Bronchial epithelial cell (primary cell): ENCODE data around the gene FOXP3. TPM values are rescaled to one million over a fixed set of nuclear protein-coding genes. Genes with fewer than 3 reads are reported as not detected.

Source experiments
- DNase-seq: peaks from one replicate; pipeline ENCODE4 v3.0.0-alpha.2; 2010; ENCODE audit warnings: low read depth
- FAIRE-seq: peaks from 2 replicates; lab custom pipeline; 2011; peaks lifted over from hg19 to GRCh38; lab: Jason Lieb, UNC
- H3K27me3 ChIP-seq: 2 replicates; pipeline ENCODE4 v1.5.1; 2011; ENCODE audit warnings: low read length; ENCODE audit not compliant: control insufficient read depth, insufficient read depth
- H3K36me3 ChIP-seq: 2 replicates; pipeline ENCODE4 v1.5.1; 2011; ENCODE audit warnings: low read length; ENCODE audit not compliant: control insufficient read depth, insufficient read depth
- H3K4me3 ChIP-seq: 2 replicates; pipeline ENCODE4 v1.5.1; 2011; ENCODE audit warnings: mild to moderate bottlenecking, low read depth, low read length, control low read depth
- total RNA-seq: library from RNA; depleted of rRNA; stranded (reverse); fragments of >200 nt; gene quantifications from 2 replicates; pipeline ENCODE4 v1.2.1, GENCODE V29; 2014
- TF ChIP-seq, protein P1 (sequence below): IDR thresholded peaks from 2 replicates; pipeline ENCODE4 v1.5.1; 2011; ENCODE audit warnings: mild to moderate bottlenecking, moderate library complexity, low read length, control low read depth, inconsistent platforms; ENCODE audit not compliant: insufficient read depth, severe bottlenecking

The FOXP3 gene
- total RNA-seq, 1 donor from 2014 or later = not detected

DNA sequence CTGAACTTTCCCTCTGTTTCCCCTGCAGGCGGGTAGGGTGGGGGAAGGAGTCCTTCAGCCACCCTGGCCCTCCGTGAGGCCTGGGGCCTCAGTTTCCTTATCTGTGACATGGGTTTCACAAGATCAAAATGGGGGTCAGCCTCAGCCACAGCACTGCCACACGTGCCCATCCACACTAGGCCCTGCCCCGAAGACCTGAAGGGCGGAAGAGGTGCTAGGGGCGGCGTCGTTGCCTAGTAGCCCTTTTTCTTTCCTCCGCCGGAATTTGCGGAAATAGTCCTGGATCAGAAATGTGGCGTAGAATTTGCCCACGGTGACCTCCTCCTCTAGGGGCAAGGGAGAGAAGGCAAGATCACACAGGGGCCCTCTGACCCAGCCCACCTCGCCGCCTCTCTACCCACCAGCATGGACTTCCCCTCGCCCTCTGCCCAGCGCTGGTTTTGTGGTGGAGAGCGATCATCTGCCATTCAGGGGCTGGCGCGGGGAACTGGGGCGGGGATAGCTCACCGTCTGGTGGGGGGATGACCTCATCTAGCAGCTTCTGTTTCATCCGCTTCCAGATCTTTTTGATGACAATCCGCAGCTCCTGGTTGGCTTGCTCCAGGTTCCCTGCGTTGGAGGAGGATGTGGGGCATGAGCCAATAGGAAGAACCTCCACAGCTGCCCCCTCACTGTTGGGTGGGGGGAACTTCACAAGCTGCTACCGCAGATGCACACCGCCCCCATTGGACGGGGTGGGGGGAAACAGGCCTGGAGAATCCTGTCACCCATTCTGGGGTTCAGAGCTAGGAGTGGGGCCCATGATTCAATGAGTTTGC is 54.9 kb downstream of the FOXP3 start:
- TF ChIP-seq, protein P1, sequence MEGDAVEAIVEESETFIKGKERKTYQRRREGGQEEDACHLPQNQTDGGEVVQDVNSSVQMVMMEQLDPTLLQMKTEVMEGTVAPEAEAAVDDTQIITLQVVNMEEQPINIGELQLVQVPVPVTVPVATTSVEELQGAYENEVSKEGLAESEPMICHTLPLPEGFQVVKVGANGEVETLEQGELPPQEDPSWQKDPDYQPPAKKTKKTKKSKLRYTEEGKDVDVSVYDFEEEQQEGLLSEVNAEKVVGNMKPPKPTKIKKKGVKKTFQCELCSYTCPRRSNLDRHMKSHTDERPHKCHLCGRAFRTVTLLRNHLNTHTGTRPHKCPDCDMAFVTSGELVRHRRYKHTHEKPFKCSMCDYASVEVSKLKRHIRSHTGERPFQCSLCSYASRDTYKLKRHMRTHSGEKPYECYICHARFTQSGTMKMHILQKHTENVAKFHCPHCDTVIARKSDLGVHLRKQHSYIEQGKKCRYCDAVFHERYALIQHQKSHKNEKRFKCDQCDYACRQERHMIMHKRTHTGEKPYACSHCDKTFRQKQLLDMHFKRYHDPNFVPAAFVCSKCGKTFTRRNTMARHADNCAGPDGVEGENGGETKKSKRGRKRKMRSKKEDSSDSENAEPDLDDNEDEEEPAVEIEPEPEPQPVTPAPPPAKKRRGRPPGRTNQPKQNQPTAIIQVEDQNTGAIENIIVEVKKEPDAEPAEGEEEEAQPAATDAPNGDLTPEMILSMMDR = no peak
- Histone ChIP-seq H3K36me3 (no peaks in the 10 kb centered on the region), H3K27me3 (no peaks in the 10 kb centered on the region), H3K4me3 (no peak overlapping the region)
- DNase-seq = no peak
- no peak for FAIRE-seq

DNA sequence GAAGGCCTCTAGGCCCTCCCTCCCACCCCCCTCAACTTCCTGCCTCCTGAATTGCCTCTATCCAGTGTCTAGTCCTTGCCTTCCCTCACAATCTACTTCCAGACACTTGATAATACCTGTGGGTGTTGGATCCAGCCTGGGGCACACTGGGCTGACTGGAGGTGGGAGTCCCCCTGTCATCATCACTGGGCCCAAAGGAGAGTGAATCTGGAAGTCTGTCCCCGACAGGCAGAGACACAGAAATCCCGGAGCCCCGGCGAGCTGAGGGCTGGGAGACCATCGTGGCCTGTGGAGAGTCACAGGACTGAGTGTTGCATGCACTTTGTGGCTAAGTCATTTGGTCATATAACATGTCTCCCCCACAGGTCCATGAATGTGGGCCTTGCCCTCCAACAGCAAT is 56.1 kb downstream of the FOXP3 start:
- DNase-seq (no peak), FAIRE-seq (no peak)
- Histone ChIP-seq H3K4me3 (no peak overlapping the region), H3K36me3 (no peaks in the 10 kb centered on the region), H3K27me3 (no peaks in the 10 kb centered on the region)
- TF ChIP-seq, protein P1 = no peak

DNA sequence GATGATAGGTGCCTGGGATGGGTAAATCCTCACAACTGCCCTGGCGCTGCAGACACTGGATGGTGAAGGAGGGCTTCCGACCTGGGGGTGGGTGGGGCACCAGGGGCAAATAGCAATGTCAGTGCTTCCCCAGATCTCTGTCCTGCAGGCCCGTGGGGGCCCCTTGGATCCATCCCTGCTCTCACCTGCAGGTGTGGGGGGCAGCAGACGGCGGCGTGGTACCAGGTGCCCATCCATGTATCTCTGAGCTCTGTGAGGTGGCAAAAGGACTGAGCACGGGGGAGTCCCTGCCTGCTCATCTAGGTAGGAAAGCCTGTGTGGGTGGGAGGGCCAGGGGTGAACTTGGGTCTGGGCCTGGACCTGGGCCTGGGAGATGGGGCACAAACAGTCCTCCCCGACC is 58.0 kb downstream of the FOXP3 start:
- Histone ChIP-seq H3K36me3 (no peaks in the 10 kb centered on the region), H3K4me3 (no peak overlapping the region), H3K27me3 (no peaks in the 10 kb centered on the region)
- TF ChIP-seq, protein P1 = no peak
- DNase-seq (no peak), FAIRE-seq (no peak)

DNA sequence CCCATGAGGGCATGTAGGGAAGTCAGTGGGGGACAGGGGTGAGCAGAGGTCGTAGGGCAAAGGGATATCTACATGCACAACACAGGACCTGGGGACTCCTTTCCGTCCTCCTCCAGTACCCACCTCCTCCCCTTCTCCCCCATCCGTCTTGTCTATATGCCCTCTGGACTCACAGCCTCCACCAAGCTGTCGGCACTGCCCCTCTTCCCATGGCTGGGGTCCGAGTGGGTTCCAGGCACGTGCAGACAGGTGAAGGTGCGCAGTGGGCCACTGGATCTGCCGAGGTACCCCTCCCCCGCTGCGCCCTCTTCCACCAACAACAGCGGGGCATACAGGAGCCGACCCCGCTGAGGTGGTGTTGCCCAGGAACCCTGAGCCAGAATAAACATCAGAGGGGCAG is 59.1 kb downstream of the FOXP3 start:
- FAIRE-seq = peak; percentile 79
- H3K27me3 ChIP-seq = no peaks in the 10 kb centered on the region
- H3K4me3 ChIP-seq = no peak overlapping the region
- TF ChIP-seq, protein P1 = no peak
- DNase-seq = no peak
- no peaks in the 10 kb centered on the region for H3K36me3 ChIP-seq

DNA sequence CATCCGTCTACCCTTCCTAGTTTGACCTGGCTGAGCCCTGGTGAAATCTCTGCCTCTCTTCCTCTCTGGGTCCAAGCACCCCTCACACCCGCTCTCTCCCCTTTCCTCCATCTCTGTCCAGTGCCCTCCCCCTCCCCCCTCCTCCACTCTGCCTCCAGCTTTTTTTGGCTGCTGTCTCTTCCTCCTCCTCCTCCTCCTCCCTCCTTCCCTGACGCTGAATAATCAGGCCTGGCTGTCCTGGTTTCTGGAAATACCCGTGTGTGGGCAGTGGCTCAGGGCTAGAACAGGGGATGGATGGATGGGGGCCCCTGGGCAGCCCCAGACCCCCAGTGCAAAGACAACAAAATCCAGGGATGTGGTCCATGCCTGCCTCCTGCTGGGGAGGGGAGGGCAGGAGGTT is 59.8 kb downstream of the FOXP3 start:
- H3K27me3 ChIP-seq = no peaks in the 10 kb centered on the region
- H3K36me3 ChIP-seq = no peaks in the 10 kb centered on the region
- DNase-seq = no peak
- TF ChIP-seq, protein P1 = no peak
- no peak overlapping the region for H3K4me3 ChIP-seq
- FAIRE-seq = no peak
